Glutamatergic neuron (in vitro differentiated cells): ENCODE measurements around the gene RPS19BP1. TPM values are rescaled to one million over a fixed set of nuclear protein-coding genes. Genes with fewer than 3 reads are reported as not detected.
A peak's percentile ranks its signal among the peaks of the same experiment; 100 is the strongest.

Experiments used
- DNase-seq: peaks from one replicate; pipeline ENCODE4 v3.0.0; 2022
- H3K27ac Mint-ChIP-seq: one replicate; pipeline ENCODE4 v1.8.0; 2020; ENCODE audit warnings: mild to moderate bottlenecking, mixed read lengths, inconsistent platforms; ENCODE audit not compliant: unreplicated experiment
- H3K27me3 Mint-ChIP-seq: one replicate; pipeline ENCODE4 v1.8.0; 2020; ENCODE audit warnings: mild to moderate bottlenecking, moderate library complexity, mixed read lengths, inconsistent platforms; ENCODE audit not compliant: unreplicated experiment
- H3K36me3 Mint-ChIP-seq: one replicate; pipeline ENCODE4 v1.8.0; 2020; ENCODE audit warnings: mild to moderate bottlenecking, mixed read lengths, inconsistent platforms; ENCODE audit not compliant: unreplicated experiment
- H3K4me1 Mint-ChIP-seq: one replicate; pipeline ENCODE4 v1.8.0; 2020; ENCODE audit warnings: mild to moderate bottlenecking, low read depth, mixed read lengths, inconsistent platforms; ENCODE audit not compliant: unreplicated experiment
- H3K4me3 Mint-ChIP-seq: one replicate; pipeline ENCODE4 v1.8.0; 2020; ENCODE audit warnings: mild to moderate bottlenecking, mixed read lengths, inconsistent platforms; ENCODE audit not compliant: unreplicated experiment
- H3K9me3 Mint-ChIP-seq: one replicate; pipeline ENCODE4 v1.8.0; 2020; ENCODE audit warnings: mild to moderate bottlenecking, moderate library complexity, mixed read lengths, inconsistent platforms; ENCODE audit not compliant: unreplicated experiment
- CTCF ChIP-seq: fragments of 200-600 bp; sonication (generic); IDR thresholded peaks from one replicate; pipeline ENCODE4 v1.5.0; 2021; ENCODE audit not compliant: partially characterized antibody, unreplicated experiment
- total RNA-seq: library from RNA; stranded (reverse); fragmentation: NEBNext Ultra II Directional; extraction: Animal tissue kit (Norgen Biotek cat#: 25700); gene quantifications from one replicate; pipeline ENCODE4 v1.2.1, GENCODE V29; 2021; ENCODE audit not compliant: unreplicated experiment

The RPS19BP1 gene
- total RNA-seq, 1 donor from 2014 or later = 59.6 TPM

DNA sequence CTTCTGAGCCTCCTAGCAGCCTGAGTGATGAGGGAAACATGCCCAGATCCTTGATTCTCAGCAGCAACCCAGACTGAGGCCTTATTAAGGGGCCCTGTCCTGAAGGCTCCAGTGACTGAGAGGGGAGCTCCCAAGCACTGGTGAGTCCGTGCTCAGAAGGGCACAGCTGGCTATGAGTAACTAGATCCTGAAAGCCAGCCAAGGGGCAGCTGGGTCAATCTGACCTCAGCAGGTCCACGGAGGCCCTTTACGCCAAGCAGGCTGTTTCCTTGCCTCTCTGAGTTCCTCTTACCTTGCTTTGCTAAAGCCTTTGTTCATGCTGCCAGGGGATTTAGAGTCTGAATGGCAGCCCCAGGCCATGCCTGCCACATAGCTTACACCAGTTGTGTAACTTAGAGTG, 49.8 kb downstream of the RPS19BP1 start:
- DNase-seq = peak; percentile 55
- Mint-ChIP-seq H3K36me3 (no peaks in the 10 kb centered on the region), H3K27me3 (peaks cover 5% of the 10 kb centered on the region), H3K9me3 (peaks cover 4% of the 10 kb centered on the region), H3K4me3 (no peak overlapping the region), H3K27ac (peak overlapping the region; percentile 38), H3K4me1 (no peaks in the 10 kb centered on the region)
- TF ChIP-seq CTCF = no peak

DNA sequence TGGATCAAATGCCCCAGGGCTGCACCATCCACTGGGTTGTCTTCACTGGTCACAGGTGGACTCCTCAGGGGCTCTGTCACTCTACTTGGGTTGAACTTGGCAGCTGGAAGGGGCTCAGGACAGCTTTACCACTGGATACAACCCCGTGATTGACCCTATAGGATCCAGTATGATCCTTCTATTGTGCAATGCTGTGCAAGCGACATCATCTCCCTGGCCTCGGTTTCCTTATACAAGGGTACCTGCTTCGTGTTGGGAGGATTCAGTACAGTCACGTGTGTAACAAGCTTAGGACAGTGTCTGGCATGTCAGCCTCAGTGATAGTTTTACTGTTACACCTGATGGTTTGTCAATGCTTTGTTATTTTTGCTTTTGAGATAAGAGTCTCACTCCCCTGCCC, 51.0 kb downstream of the RPS19BP1 start:
- no peak overlapping the region for H3K4me3 Mint-ChIP-seq
- no peak for DNase-seq
- peaks cover 4% of the 10 kb centered on the region for H3K4me1 Mint-ChIP-seq
- H3K27ac Mint-ChIP-seq = no peak overlapping the region
- H3K27me3 Mint-ChIP-seq = peaks cover 5% of the 10 kb centered on the region
- no peaks in the 10 kb centered on the region for H3K36me3 Mint-ChIP-seq
- peaks cover 2% of the 10 kb centered on the region for H3K9me3 Mint-ChIP-seq
- TF ChIP-seq CTCF = no peak

DNA sequence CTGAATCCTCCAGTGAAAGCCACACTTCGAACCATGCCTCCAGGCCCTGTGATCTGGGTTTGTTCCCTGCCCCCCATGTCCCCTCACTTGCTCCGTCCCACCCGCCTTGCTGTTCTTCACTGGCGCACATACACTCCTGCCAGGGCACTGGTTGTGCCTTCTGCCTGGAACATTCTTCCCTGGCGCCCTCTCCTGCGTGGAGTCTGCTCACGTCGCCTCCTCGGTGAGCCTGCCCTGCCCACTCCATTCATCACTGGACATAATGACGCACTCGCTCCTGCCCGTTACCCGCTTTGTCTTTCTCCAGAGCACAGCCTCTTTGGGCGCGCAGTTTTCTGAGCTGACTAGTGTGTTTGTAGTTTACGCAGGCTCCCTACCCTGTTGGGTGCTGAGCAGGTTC, 51.5 kb downstream of the RPS19BP1 start:
- H3K4me1 Mint-ChIP-seq = peaks cover 10% of the 10 kb centered on the region
- H3K27ac Mint-ChIP-seq = no peak overlapping the region
- H3K4me3 Mint-ChIP-seq = peak overlapping the region; percentile 17
- no peak for TF ChIP-seq CTCF
- H3K36me3 Mint-ChIP-seq = no peaks in the 10 kb centered on the region
- H3K27me3 Mint-ChIP-seq = peaks cover 5% of the 10 kb centered on the region
- DNase-seq = no peak
- H3K9me3 Mint-ChIP-seq = peaks cover 2% of the 10 kb centered on the region

- Mint-ChIP-seq H3K27ac (no peak overlapping the region), H3K36me3 (no peaks in the 10 kb centered on the region), H3K27me3 (peaks cover 5% of the 10 kb centered on the region), H3K4me3 (no peak overlapping the region), H3K4me1 (peaks cover 14% of the 10 kb centered on the region), H3K9me3 (peaks cover 2% of the 10 kb centered on the region)
- DNase-seq = no peak
- no peak for TF ChIP-seq CTCF
Observed at GRCh38 chr22:39480557-39480956, 52.0 kb downstream of the RPS19BP1 start.

- no peak for TF ChIP-seq CTCF
- Mint-ChIP-seq H3K4me1 (peaks cover 19% of the 10 kb centered on the region), H3K36me3 (no peaks in the 10 kb centered on the region), H3K9me3 (peaks cover 2% of the 10 kb centered on the region), H3K4me3 (no peak overlapping the region), H3K27ac (no peak overlapping the region), H3K27me3 (peaks cover 5% of the 10 kb centered on the region)
- no peak for DNase-seq
Observed at GRCh38 chr22:39479254-39479653, 53.3 kb downstream of the RPS19BP1 start.

Other genes with a start within 250 kb of the RPS19BP1 start
- 1,061 TPM for gene RPL3, start 213.1 kb downstream of the RPS19BP1 start, total RNA-seq
- gene SYNGR1, start 182.8 kb downstream of the RPS19BP1 start, total RNA-seq = 49.5 TPM
- gene TAB1, start 133.0 kb downstream of the RPS19BP1 start, total RNA-seq = 27.5 TPM
- 12.8 TPM for gene MGAT3, start 75.7 kb downstream of the RPS19BP1 start, total RNA-seq
- gene MIEF1, start 30.5 kb downstream of the RPS19BP1 start, total RNA-seq = 40.0 TPM
- gene ATF4, start 12.2 kb downstream of the RPS19BP1 start, total RNA-seq = 509 TPM
- gene CACNA1I, start 38.0 kb upstream of the RPS19BP1 start, total RNA-seq = 0.12 TPM